HG03280 (cell line): ENCODE results near the gene ZDHHC19.
"Not testable (repeated sequence)": the region's sequence is repeated elsewhere in the genome, so short reads cannot be mapped to it uniquely, and the experiment has no call there.

Source experiments
- ATAC-seq: cut with Tn5 transposase; IDR thresholded peaks from one replicate; pipeline ENCODE4 v1.9.1; 2021; ENCODE audit warnings: mild to moderate bottlenecking, moderate library complexity; ENCODE audit not compliant: unreplicated experiment

The ZDHHC19 gene, protein sequence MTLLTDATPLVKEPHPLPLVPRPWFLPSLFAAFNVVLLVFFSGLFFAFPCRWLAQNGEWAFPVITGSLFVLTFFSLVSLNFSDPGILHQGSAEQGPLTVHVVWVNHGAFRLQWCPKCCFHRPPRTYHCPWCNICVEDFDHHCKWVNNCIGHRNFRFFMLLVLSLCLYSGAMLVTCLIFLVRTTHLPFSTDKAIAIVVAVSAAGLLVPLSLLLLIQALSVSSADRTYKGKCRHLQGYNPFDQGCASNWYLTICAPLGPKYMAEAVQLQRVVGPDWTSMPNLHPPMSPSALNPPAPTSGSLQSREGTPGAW

DNA sequence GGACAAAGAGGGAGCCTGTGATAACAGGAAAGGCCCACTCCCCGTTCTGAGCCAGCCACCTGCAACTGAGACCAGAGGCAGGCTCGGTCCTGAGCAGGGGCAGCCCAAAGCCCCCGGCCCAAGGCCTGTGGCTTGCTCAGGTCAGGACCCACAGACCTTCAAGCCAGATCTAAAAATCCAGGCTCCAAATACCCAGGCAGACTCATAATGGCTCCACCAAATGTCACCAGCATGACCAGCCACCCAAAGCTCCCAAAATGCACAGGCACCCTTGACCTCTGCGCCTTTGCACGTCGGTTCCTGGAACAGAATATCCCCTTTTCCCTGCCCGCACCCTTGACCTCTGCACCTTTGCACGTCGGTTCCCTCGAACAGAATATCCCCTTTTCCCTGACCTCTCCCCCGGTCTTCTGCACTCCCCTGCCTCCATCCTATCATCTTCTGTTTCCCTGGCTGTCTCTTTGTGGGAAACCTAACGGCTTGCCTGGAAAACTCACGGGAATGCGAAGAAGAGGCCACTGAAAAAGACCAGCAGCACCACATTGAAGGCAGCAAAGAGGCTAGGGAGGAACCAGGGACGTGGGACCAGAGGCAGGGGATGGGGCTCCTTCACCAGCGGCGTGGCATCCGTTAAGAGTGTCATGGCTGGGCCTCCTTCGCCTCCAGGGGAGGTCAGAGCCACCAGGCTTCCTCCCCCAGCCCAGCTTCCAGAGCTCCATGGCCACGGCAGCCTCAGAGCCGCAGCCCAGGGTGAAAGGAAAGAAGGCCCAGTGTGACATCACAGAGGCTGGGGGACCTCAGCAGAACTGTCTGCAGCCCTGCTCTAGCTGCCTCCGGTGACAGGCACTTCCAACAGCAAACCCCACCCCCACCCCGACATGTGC is at the start of gene ZDHHC19:
Gene ZDHHC19 (minus strand): TSS at position 728 of the 884 bp plus-strand sequence. CDS start 85 bp downstream, at position 643.
- ATAC-seq, result no peak

DNA sequence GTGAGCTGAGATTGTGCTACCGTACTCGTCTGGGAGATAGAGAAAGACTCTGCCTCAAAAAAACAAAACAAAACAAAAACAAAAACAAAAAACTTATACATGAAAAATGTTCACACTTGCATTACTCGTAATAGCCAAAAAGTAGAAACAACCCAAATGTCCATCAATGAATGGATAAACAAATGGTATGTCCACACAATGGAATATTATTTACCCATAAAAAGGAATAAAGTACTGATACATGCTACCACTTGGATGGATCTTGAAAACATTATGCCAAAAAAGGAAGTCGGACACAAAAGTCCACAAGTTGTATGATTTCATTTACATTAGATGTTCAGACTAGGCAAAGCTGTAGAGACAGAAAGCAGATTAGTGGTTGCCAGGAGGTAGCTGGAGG is 49.6 kb upstream of the ZDHHC19 start:
- no peak for ATAC-seq

DNA sequence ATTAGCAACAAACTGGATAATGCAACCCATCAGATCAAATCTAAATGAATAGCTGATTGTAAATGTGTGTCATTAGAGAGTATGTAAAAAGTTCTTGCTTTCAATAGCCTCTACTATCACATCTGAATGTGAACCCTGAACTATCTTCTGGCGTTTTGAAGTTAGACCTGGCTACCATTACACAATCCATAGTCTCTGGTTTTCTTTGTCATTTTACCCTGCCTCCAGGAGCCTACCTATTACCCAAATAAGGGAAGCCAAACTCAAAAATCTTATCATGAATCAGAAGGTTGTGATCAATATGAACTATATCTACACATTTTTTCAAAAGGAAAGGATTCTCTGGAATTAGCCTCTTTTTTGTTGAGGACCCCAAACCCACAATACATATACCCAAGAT is 44.6 kb upstream of the ZDHHC19 start:
- ATAC-seq, result no peak

DNA sequence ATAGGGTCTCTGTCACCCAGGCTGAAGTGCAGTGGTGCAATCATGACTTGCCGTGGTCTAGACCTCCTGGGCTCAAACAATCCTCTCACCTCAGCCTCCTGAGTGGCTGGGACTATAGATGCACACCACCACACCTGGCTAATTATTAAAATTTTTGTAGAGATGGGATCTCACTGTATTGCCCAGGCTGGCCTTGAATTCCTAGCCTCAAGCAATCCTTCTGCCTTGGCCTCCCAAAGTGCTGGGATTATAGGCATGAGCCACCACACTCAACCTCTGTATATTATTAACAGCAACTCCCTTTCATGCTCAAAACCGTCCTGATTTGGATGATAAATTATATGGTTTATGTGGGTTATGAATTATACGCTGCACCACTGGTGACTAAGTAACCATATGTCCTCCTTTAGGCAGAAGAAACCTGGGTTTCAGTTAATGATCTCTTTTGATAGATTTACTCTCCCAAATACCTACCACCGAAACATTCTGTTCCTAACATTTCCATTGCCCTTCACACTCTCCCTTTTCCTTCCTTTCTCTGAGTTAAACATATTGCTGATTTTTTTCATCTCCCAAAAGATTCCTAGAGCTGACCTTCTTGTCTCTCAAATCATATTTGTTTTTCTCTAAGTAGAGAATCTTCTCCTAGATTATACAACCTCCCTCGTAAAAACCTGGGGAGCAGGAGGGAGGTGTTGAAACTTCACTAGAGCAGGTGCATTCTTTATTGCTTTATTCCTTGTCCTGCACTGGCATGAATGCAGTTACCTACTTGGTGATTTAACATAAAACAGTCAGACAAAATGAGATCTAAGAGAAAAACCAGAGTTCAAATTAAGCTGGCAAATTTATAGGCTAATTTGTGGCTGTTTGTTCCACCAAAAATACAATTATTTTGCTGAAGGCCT is 43.4 kb upstream of the ZDHHC19 start:
- ATAC-seq, result no peak

DNA sequence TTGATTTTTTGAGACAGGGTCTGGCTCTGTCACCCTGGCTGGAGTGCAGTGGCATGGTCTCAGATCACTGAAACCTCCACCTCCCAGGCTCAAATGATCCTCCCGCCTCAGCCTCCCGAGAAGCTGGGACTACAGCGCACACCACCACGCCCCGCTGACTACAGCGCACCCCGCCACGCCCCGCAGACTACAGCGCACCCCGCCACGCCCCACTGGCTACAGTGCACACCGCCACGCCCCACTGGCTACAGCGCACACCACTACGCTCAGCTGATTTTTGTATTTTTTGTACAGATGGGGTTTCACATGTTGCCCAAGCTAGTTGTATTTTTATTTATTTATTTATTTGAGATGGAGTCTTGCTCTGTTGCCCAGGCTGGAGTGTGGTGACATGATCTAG is 40.7 kb upstream of the ZDHHC19 start:
- no peak for ATAC-seq

DNA sequence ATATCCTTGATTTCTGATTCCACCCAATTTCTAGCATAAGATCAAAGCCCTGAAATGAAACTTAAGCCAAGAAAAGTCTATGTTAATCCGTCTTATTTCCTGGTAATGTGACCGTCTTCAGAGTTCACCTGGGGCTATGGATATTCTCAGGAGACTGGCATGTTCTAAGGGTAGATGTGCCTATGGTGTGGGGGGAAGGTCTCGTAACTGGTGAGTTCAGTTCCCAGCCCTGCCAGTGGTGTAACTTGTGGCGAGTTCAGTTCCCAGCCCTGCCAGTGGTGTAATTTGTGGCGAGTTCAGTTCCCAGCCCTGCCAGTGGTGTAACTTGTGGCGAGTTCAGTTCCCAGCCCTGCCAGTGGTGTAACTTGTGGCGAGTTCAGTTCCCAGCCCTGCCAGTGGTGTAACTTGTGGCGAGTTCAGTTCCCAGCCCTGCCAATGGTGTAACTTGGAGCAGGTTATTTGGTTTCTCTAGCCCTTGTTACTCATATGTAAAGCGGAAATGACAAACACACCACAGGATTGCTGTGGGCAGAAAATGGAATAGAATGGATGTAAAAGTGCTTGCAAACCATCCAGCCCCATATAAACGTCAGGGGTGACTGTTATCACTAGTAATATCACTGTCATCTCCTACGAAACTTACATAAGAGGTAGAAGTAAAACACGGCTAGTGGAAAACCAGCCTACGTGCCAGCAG is 35.6 kb upstream of the ZDHHC19 start:
- no peak for ATAC-seq

DNA sequence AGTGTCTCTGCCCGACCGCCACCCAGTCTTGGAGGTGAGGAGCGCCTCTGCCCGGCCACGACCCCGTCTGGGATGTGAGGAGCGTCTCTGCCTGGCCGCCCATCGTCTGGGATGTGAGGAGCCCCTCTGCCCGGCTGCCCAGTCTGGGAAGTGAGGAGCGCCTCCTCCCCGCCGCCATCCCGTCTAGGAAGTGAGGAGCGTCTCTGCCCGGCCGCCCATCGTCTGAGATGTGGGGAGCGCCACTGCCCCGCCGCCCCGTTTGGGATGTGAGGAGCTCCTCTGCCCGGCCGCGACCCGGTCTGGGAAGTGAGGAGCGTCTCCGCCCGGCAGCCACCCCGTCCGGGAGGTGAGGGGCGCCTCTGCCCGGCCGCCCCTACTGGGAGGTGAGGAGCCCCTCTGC is 33.0 kb upstream of the ZDHHC19 start:
- ATAC-seq, result not testable (repeated sequence)

DNA sequence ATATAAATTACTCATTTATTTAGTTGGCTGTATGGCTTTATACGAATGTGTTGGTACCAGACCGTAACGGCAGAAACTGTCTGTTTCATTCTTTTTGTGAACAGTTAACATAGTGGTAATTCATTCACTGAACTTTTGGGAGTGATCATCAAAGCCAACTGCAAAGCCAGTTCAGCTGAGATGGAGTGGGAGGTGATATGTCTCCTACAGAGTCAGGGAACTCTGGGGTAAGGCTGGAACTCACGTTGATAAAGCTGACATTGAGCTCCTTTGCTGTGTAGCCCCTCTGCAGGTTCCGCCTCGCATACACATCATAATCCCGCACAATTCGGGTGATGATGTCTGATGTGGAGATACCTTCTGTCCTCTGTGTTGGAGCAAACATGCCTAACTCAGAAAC is 30.5 kb upstream of the ZDHHC19 start:
- no peak for ATAC-seq

DNA sequence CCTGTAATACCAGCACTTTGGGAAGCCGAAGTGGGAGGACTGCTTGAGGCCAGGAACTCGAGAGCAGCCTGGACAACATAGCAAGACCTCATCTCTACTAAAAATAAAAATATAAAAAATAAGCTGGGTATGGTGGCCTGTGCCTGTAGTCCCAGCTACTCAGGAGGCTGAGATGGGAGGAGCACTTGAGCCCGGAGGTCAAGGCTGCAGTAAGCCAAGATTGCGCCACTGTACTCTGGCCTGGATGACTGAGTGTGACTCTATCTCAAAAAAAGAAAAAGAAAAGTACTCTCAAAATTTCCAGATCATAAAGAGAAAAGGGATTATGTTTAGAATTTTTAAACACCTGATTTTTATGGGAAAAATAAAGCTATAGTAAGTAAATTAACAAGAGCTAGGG is 29.2 kb upstream of the ZDHHC19 start:
- no peak for ATAC-seq

DNA sequence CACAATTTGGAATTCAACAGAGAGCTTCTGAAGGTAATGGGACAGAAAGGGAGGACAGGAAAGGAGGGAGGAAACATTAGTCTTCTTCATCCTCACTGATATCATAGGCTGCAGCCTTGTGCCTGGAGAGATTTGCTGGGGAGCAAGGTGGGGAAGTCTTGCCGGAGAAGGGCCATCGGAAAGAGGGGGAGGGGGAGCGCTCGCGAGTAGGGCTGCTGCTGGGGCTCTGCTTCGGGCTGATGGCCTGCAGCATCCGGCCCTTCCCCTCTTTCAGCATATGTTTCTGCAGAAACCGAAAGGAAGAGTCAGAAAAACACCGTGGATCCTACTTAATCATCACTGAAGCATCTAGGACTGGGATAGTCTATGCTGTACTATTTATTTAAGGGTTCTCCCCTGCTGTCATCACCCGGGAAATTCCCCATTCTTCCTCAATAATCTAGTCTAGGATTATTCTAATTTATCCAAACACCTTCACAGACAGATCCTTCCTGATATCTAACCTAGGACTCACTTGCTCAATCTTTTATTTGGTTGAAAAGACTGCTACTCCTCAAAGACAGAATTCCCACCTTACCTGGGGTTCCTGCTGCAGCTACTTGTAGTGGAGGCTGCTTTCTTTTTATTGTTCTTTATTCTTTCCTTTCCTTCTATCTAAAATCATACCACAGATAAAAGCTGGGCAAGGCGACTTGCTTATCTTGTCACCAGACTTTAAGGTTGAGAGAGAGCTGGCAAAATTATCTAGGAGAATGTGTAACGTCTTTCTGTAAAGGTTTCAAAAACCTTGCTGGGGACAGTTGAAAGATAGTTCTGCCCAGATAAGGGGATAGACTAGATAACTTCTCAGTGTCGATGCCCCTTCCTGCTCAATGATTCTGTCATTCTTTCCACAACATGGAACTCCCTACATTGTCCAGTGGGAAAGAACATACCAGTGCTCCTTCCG is 27.7 kb upstream of the ZDHHC19 start:
- no peak for ATAC-seq

DNA sequence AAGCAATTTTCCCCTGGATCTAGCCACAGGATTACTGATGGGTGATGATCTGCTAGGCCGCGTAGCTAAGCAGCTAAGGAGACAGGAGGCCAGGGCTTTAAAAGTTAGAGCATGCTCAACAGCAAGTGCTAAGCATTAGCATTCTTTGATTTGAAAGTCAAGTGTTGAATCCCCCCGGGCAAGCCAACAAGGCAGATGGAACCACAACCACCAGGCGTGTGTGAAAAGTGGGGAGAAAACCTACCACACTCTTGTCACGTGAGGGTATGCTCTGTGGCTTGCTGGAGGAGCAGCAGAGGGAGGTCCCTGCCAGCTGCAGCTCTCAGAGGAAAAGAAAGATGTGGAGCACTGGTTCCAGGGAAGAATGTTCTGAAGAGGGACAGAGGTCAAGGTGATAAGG is 26.0 kb upstream of the ZDHHC19 start:
- no peak for ATAC-seq

DNA sequence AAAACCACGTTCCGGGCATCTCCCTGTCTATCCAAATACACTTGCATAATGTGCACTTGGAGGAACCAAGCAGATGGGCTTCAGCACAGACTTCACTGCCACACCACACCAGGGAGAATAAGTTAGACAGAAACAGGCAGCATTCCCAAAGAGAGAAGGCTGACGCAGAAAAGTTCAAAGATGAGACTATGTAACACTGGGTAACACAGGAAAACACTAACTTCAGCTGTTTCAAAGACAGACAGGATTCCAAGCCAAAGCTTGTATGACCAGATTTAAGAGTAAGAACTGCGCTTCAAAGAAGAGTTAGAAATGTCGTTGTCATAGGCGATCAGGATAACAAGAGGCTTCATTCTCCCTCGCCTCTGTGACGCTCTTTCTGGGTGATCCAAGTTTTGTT is 25.0 kb upstream of the ZDHHC19 start:
- ATAC-seq, result no peak

DNA sequence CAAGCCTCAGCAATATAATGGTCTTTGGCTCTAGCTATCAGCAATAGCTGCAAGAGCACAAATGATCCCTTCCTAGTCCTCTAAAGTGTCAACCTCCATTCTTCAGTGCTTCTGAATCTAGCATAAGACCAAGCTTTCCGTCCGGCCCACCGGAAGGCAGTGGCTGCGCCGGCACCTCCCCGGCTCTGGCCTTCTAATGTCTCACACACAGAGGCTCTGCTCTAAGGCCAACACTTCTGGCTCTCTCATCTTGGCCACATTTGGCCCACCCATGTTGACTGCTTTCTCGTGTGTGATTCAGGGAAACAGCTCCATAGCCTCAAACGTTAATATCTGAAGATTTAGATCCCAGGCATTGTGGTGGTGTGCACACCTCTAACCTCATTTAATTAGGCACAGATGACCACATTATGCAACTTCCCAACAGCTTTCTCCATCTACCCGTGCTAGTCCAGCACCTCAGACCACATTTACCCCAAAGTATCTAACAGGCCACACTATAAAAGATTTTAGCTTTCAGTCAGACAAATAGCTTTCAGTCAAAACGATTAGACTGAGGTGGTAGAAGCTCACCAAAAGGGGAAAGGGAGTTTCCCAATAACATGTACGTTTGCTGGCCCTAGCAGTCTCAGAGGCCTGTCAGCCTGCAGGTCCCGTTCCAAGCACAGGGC is 24.4 kb upstream of the ZDHHC19 start:
- no peak for ATAC-seq

DNA sequence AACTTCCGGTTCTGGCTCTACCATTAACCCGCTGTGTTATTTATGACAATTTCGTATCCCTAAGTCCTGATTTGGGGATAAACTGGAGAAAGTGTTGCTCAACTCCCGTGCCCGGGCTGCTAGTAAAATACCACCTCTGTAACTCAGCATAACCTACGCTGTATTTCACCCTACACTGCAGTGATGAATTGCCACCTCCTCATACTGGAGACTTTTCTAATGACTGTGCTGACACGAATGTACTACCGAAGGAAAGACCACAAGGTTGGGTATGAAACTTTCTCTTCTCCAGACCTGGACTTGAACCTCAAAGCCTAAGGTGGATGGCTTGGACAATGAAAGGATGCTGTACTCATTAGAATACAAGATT is 21.7 kb upstream of the ZDHHC19 start:
- no peak for ATAC-seq

DNA sequence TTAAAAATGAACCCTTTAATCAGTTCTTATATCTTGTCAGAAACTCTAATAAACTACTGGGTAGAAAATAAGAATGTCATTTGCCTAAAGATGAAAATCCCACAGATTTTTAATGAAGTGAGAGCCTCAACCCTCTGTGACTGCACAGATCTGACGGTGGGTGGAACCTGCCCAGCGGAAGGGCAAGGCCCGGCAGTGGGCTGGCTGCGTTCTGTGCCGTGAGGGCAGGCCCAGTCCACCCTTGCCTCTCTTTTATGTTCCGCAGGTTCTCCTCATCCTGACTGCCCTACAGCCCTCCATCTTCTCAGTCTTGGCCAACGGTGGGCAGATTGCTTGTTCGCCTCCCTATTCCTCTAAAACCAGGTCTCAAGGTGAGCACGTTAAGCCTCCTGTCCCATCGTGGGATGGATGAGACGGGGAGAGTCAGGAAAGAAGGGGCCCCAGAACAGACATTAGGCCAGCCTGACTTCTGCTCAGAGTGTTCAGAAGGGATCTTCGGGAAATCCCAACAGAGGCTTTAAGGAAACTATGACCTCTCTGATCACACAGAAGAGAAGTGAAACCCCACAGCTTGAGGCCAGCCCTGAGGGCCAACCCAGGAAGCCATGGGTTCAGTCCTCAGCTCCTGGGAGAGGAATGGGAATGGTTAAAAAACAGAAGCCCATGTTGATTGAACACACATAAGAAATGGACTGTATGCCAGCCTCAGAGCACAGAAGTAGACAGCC is 21.1 kb upstream of the ZDHHC19 start:
- ATAC-seq, result no peak

DNA sequence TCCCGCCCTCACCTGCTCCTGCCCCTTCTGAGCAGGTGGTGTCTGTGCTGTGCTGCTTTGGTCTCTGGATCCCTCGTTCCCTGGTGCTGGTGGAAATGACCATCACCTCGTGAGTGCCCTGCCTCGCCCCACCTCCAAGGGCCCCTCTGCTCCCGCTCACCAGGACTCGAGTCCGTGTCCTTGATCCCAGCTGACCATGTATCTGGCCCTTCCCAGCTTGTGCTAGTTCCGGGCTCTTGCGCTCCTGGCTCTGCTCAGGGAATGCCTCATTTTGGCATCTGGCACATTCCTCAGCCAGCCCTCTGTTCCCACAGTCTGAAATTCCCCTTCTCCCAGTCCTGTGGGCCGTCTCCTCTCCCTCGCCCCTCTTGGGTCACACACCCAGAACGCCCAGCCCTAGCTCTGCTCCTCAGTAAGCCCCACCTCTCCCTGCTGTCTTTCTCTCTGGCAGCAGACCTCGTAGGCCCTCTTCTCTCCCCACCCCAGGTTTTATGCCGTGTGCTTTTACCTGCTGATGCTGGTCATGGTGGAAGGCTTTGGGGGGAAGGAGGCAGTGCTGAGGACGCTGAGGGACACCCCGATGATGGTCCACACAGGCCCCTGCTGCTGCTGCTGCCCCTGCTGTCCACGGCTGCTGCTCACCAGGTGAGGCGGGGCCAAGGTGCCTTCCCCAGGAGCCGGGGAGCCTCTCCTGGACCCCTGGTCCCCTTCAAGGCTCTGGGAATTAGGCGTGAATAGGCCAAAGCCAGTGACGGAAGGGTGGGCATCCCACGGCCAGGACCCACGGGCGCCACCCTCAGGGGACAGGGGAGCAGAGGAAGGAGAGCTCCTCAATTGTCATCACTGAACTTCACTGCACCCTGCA is 16.7 kb upstream of the ZDHHC19 start:
- ATAC-seq, result no peak

DNA sequence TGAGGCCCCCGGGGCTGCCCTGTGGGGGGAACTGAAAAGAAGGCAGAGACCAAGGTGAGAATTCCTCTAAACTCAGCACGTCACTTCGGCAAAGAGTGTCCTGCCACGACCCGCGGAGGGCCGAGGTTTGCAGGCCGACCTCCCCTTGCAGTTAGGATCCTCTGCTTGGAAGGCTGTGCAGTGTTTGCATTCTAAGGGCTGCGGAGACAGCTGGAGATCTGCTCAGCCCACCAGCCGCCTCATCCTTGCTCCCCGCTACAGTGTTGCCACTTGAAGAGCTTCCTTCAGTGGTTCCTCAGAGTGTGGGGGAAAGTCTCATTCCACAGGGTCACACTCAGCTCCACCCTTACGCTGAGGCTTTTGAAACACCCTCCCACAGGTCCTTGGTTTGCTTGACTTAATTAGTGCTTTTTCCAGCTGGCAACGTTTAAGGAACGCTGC is 15.9 kb upstream of the ZDHHC19 start:
- ATAC-seq, result no peak
